IMR-90 (cell line): ENCODE results near the gene TMCC1. TPM values are rescaled to one million over a fixed set of nuclear protein-coding genes. Genes with fewer than 3 reads are reported as not detected.

ENCODE experiments used
- ATAC-seq: fragments of 200-7000 bp; cut with Tn5 transposase; 2 replicates; pipeline ENCODE4 v1.9.1; 2020; ENCODE audit warnings: low read depth, mild to moderate bottlenecking, moderate library complexity
- BruUV-seq: library from RNA; stranded (reverse); fragments of 400-500 nt; replicated peaks from 2 replicates; lab custom pipeline; 2021; lab: Mats Ljungman, UMichigan
- CTCF ChIA-PET: fragments of 300-600 bp; formaldehyde crosslinking; extraction: SDS; loops from one replicate; lab custom pipeline; 2021; ENCODE audit warnings: antibody characterized with exemption; lab: Yijun Ruan, JAX
- POLR2A ChIA-PET: fragments of 300-600 bp; sonication (Branson Sonifier 250); formaldehyde crosslinking; loops from one replicate; lab custom pipeline; 2022; ENCODE audit warnings: antibody characterized with exemption; ENCODE audit not compliant: unreplicated experiment; lab: Charles Lee
- DNase-seq: peaks from one replicate; pipeline ENCODE4 v3.0.0; 2013
- H2AFZ ChIP-seq: replicated peaks from 2 replicates; pipeline ENCODE3; 2013; ENCODE audit warnings: low read length, mild to moderate bottlenecking; ENCODE audit not compliant: poor library complexity
- H2AK5ac ChIP-seq: 2 replicates; pipeline ENCODE4 v1.6.1; 2013; ENCODE audit warnings: low read depth, low read length, inconsistent platforms
- H2AK9ac ChIP-seq: replicated peaks from 2 replicates; pipeline ENCODE3; 2013; ENCODE audit warnings: mild to moderate bottlenecking, low read depth, low read length, moderate library complexity; ENCODE audit not compliant: poor library complexity
- H2BK120ac ChIP-seq: 2 replicates; pipeline ENCODE4 v1.6.1; 2013; ENCODE audit warnings: low read depth, low read length, inconsistent platforms
- H2BK15ac ChIP-seq: 3 replicates; pipeline ENCODE4 v1.6.1; 2013; ENCODE audit warnings: low read depth, low read length, inconsistent platforms
- H2BK20ac ChIP-seq: 2 replicates; pipeline ENCODE4 v1.6.1; 2013; ENCODE audit warnings: low read depth, mild to moderate bottlenecking, inconsistent platforms, low read length, moderate library complexity
- H2BK5ac ChIP-seq: 2 replicates; pipeline ENCODE4 v1.6.1; 2013; ENCODE audit warnings: mild to moderate bottlenecking, low read depth, low read length, inconsistent platforms; ENCODE audit not compliant: poor library complexity, severe bottlenecking
- H3K14ac ChIP-seq: replicated peaks from 2 replicates; pipeline ENCODE4 v1.6.1; 2013; ENCODE audit warnings: low read depth, low read length, inconsistent platforms
- H3K18ac ChIP-seq: 2 replicates; pipeline ENCODE4 v1.6.1; 2013; ENCODE audit warnings: low read depth, low read length, control low read depth
- H3K23ac ChIP-seq: 2 replicates; pipeline ENCODE4 v1.6.1; 2013; ENCODE audit warnings: low read depth, low read length, inconsistent platforms
- H3K27ac ChIP-seq: 2 replicates; pipeline ENCODE4 v1.5.1; 2013; ENCODE audit warnings: mild to moderate bottlenecking, control low read depth, low read length; ENCODE audit not compliant: insufficient read depth
- H3K27me3 ChIP-seq: 2 replicates; pipeline ENCODE4 v1.6.1; 2013; ENCODE audit warnings: low read length; ENCODE audit not compliant: control insufficient read depth, insufficient read depth
- H3K36me3 ChIP-seq: 2 replicates; pipeline ENCODE4 v1.6.1; 2013; ENCODE audit warnings: low read length, mixed read lengths; ENCODE audit not compliant: control insufficient read depth, insufficient read depth
- H3K4ac ChIP-seq: 2 replicates; pipeline ENCODE4 v1.6.1; 2013; ENCODE audit warnings: low read depth, low read length, inconsistent platforms
- H3K4me1 ChIP-seq: 2 replicates; pipeline ENCODE4 v1.6.1; 2013; ENCODE audit warnings: low read length, mixed read lengths; ENCODE audit not compliant: control insufficient read depth, insufficient read depth
- H3K4me2 ChIP-seq: 2 replicates; pipeline ENCODE4 v1.6.1; 2013; ENCODE audit warnings: low read depth, mild to moderate bottlenecking, control low read depth, low read length, moderate library complexity
- H3K4me3 ChIP-seq: 2 replicates; pipeline ENCODE4 v1.5.1; 2013; ENCODE audit warnings: low read depth, mild to moderate bottlenecking, control low read depth, low read length, moderate library complexity; ENCODE audit not compliant: insufficient read depth
- H3K56ac ChIP-seq: 2 replicates; pipeline ENCODE4 v1.6.1; 2013; ENCODE audit warnings: low read length, inconsistent platforms; ENCODE audit not compliant: insufficient read depth; ENCODE audit errors: extremely low read depth
- H3K79me1 ChIP-seq, 2 experiments: 2 replicates each; pipeline ENCODE4 v1.6.1; 2013; ENCODE audit warnings: low read length in 2 of 2, inconsistent platforms in 1 of 2, low read depth in 1 of 2
- H3K9ac ChIP-seq: 2 replicates; pipeline ENCODE4 v1.6.1; 2013; ENCODE audit warnings: low read depth, low read length, control low read depth
- H3K9me1 ChIP-seq: 2 replicates; pipeline ENCODE4 v1.6.1; 2013; ENCODE audit warnings: low read length, inconsistent platforms; ENCODE audit not compliant: insufficient read depth
- H3K9me3 ChIP-seq: 2 replicates; pipeline ENCODE4 v1.6.1; 2013; ENCODE audit warnings: low read length; ENCODE audit not compliant: control insufficient read depth, insufficient read depth
- H4K20me1 ChIP-seq: 2 replicates; pipeline ENCODE4 v1.6.1; 2013; ENCODE audit warnings: low read length, inconsistent platforms; ENCODE audit not compliant: insufficient read depth
- H4K5ac ChIP-seq: 2 replicates; pipeline ENCODE4 v1.6.1; 2013; ENCODE audit warnings: mild to moderate bottlenecking, low read depth, low read length, control low read depth
- H4K8ac ChIP-seq, 2 experiments: 2 replicates each; pipeline ENCODE4 v1.6.1; 2013; ENCODE audit warnings: low read depth in 2 of 2, low read length in 2 of 2, control low read depth in 1 of 2, inconsistent platforms in 1 of 2
- H4K91ac ChIP-seq: 2 replicates; pipeline ENCODE4 v1.6.1; 2013; ENCODE audit warnings: low read depth, low read length, inconsistent platforms; ENCODE audit not compliant: insufficient read depth
- CHD1 ChIP-seq: IDR thresholded peaks from 2 replicates; pipeline ENCODE4 v1.6.1; 2012; ENCODE audit warnings: low read depth, low read length, improper control_type of control experiment
- CTCF ChIP-seq: conservative IDR thresholded peaks from 2 replicates; pipeline ENCODE4 v1.5.1; 2012; ENCODE audit warnings: mild to moderate bottlenecking, low read depth, low read length, improper control_type of control experiment
- MAFK ChIP-seq: IDR thresholded peaks from 2 replicates; pipeline ENCODE4 v1.6.1; 2012; ENCODE audit warnings: low read depth, low read length, improper control_type of control experiment
- MAZ ChIP-seq: IDR thresholded peaks from 2 replicates; pipeline ENCODE4 v1.6.1; 2012; ENCODE audit warnings: low read depth, mild to moderate bottlenecking, low read length, improper control_type of control experiment, moderate library complexity, borderline replicate concordance
- NFE2L2 ChIP-seq: fragments of 150-350 bp; IDR thresholded peaks from 2 replicates; pipeline ENCODE4 v1.6.1; 2016; ENCODE audit warnings: low read depth, mild to moderate bottlenecking, low read length
- RCOR1 ChIP-seq: IDR thresholded peaks from 2 replicates; pipeline ENCODE4 v1.6.1; 2012; ENCODE audit warnings: mild to moderate bottlenecking, low read length, improper control_type of control experiment; ENCODE audit not compliant: insufficient replicate concordance
- WGBS, 2 experiments: methylation state at CpG; one replicate each; pipeline versions ENCODE4 v1.1.5 to v1.1.7; 2013; ENCODE audit warnings: missing lambda C conversion rate in 2 of 2; ENCODE audit not compliant: insufficient read length in 1 of 2; ENCODE audit errors: extremely low coverage in 2 of 2; 5-methylcytosine and 5-hydroxymethylcytosine counted together
- dilution Hi-C: fragments of 300-500 bp; cut with HindIII; formaldehyde crosslinking; loops from one replicate; pipeline ENCODE4 v1.14.3; 2018; ENCODE audit warnings: low sequenced_read_pairs; ENCODE audit not compliant: unreplicated experiment
- in situ Hi-C: fragments of 300-500 bp; cut with MboI; formaldehyde crosslinking; loops from 3 replicates; pipeline ENCODE4 v1.14.3; 2019; ENCODE audit warnings: low sequenced_read_pairs, inconsistent platforms, mixed read lengths
- intact Hi-C: fragments of 100-400 bp; cut with micrococcal nuclease; formaldehyde crosslinking; loops from 2 replicates; pipeline ENCODE4 v1.10.0; 2022
- polyA plus RNA-seq, 3 experiments: library from polyadenylated mRNA; depleted of rRNA; stranded (reverse); fragments of >200 nt; gene quantifications; 2 replicates each; pipeline ENCODE4 v1.2.3, GENCODE V29; 2012; ENCODE audit warnings: low replicate concordance in 1 of 3
- total RNA-seq: library from RNA; depleted of rRNA; stranded (reverse); fragments of >200 nt; gene quantifications from 2 replicates; pipeline ENCODE4 v1.2.3, GENCODE V29; 2012

TMCC1 gene
- total and polyA plus RNA-seq, 2 of the 4 experiments (the other 2 are of a cell fraction): 5.0 to 7.3 TPM

GRCh38 chr3:129835198-129835597, 58.3 kb downstream of the TMCC1 start:
- H2BK5ac ChIP-seq: no peak overlapping the region
- no peak overlapping the region for H3K9ac ChIP-seq
- no peak overlapping the region for H3K4me2 ChIP-seq
- H4K5ac ChIP-seq: no peak overlapping the region
- H2BK120ac ChIP-seq: no peak overlapping the region
- no CpG with 5 or more reads among the region's 2 CpGs for WGBS, 2 experiments
- no peak overlapping the region for H3K4me3 ChIP-seq
- H3K4me1 ChIP-seq: peaks cover 5% of the 10 kb centered on the region
- POLR2A ChIA-PET: no interaction called here
- H4K8ac ChIP-seq: no peak overlapping the region
- no peaks in the 10 kb centered on the region for H3K27me3 ChIP-seq
- no peak for DNase-seq
- no peak overlapping the region for H3K27ac ChIP-seq
- H3K56ac ChIP-seq: no peak overlapping the region
- H2AK5ac ChIP-seq: no peak overlapping the region
- intact Hi-C loops: no loop called here
- no peaks in the 10 kb centered on the region for H3K9me3 ChIP-seq
- H3K14ac ChIP-seq: no peak overlapping the region
- no peak overlapping the region for H2AK9ac ChIP-seq
- no peak overlapping the region for H2AFZ ChIP-seq
- H3K4ac ChIP-seq: no peak overlapping the region
- H3K9me1 ChIP-seq: peaks cover 7% of the 10 kb centered on the region; the same call in 1 of the 2 replicates
- H3K23ac ChIP-seq: no peak overlapping the region
- in situ Hi-C loops: no loop called here
- no peak overlapping the region for H3K18ac ChIP-seq
- no peaks in the 10 kb centered on the region for H3K36me3 ChIP-seq
- no peak overlapping the region for H4K91ac ChIP-seq
- H2BK15ac ChIP-seq: no peak overlapping the region
- no peak for ATAC-seq
- no peak for TF ChIP-seq NFE2L2
- no peak for TF ChIP-seq RCOR1
- TF ChIP-seq MAFK: no peak
- no peak for TF ChIP-seq MAZ
- no peak for TF ChIP-seq CTCF
- TF ChIP-seq CHD1: no peak
- peaks cover 18 to 23% of the 10 kb centered on the region in 2 experiments for H3K79me1 ChIP-seq
- no peak overlapping the region for H2BK20ac ChIP-seq
- dilution Hi-C loops: no loop called here
- no TSS peak for BruUV-seq
- CTCF ChIA-PET: interaction anchor here (0.6 kb wide), 1 partner anchor 132 kb away, joined by 5 read pairs; no protein-coding TSS in a partner anchor
- H4K20me1 ChIP-seq: 0 out of 2 replicates have a peak, but pooled peaks cover 6% of the 10 kb centered on the region
